Endodermal cell (in vitro differentiated cells): Measurements from ENCODE around the gene CCDC102A. TPM values are rescaled to one million over a fixed set of nuclear protein-coding genes. Genes with fewer than 3 reads are reported as not detected.

Source experiments
- DNase-seq: peaks from one replicate; pipeline ENCODE4 v3.0.0-alpha.2; 2017
- H3K27ac ChIP-seq: 2 replicates; pipeline ENCODE4 v1.5.1; 2013; ENCODE audit warnings: mild to moderate bottlenecking, low read depth, low read length, moderate library complexity
- H3K27me3 ChIP-seq: 2 replicates; pipeline ENCODE4 v1.6.1; 2013; ENCODE audit warnings: mild to moderate bottlenecking, low read length, moderate library complexity; ENCODE audit not compliant: insufficient read depth, control insufficient read depth, poor library complexity, severe bottlenecking
- H3K36me3 ChIP-seq: 2 replicates; pipeline ENCODE4 v1.7.0; 2013; ENCODE audit warnings: mild to moderate bottlenecking, low read length, moderate library complexity; ENCODE audit not compliant: control insufficient read depth, insufficient read depth
- H3K4me1 ChIP-seq: one replicate; pipeline ENCODE4 v1.7.0; 2013; ENCODE audit warnings: low read length; ENCODE audit not compliant: control insufficient read depth, insufficient read depth
- H3K4me3 ChIP-seq: 2 replicates; pipeline ENCODE4 v1.5.1; 2013; ENCODE audit warnings: mild to moderate bottlenecking, low read length, moderate library complexity
- H3K9ac ChIP-seq: 2 replicates; pipeline ENCODE4 v1.6.1; 2013; ENCODE audit warnings: mild to moderate bottlenecking, low read length, moderate library complexity; ENCODE audit not compliant: poor library complexity, severe bottlenecking; ENCODE audit errors: extremely low read depth
- H3K9me3 ChIP-seq: 2 replicates; pipeline ENCODE4 v1.6.1; 2013; ENCODE audit warnings: mild to moderate bottlenecking, low read length, moderate library complexity; ENCODE audit not compliant: control insufficient read depth
- H3K27ac Mint-ChIP-seq: 2 replicates; pipeline ENCODE4 v1.8.0; 2020; ENCODE audit warnings: mixed read lengths
- H3K27me3 Mint-ChIP-seq: 2 replicates; pipeline ENCODE4 v1.8.0; 2021; ENCODE audit warnings: mild to moderate bottlenecking, mixed read lengths; ENCODE audit not compliant: insufficient read depth
- H3K36me3 Mint-ChIP-seq: 2 replicates; pipeline ENCODE4 v1.8.0; 2020; ENCODE audit warnings: low read depth, mixed read lengths
- H3K4me1 Mint-ChIP-seq: 2 replicates; pipeline ENCODE4 v1.8.0; 2020; ENCODE audit warnings: mixed read lengths
- H3K4me3 Mint-ChIP-seq: 2 replicates; pipeline ENCODE4 v1.8.0; 2020; ENCODE audit warnings: mild to moderate bottlenecking, moderate library complexity, mixed read lengths
- H3K9me3 Mint-ChIP-seq: 2 replicates; pipeline ENCODE4 v1.8.0; 2020; ENCODE audit warnings: mild to moderate bottlenecking, mixed read lengths
- WGBS, 2 experiments: methylation state at CpG; one replicate each; pipeline versions ENCODE4 v1.1.5 to v1.1.7; 2013; ENCODE audit warnings: missing lambda C conversion rate in 2 of 2, mixed read lengths in 1 of 2; ENCODE audit not compliant: insufficient coverage in 1 of 2, insufficient read length in 1 of 2; 5-methylcytosine and 5-hydroxymethylcytosine counted together
- long read RNA-seq, 4 experiments: library from polyadenylated mRNA in 2 of 4; library from RNA in 1 of 4; library from capped mRNA in 1 of 4; stranded (forward) in 3 of 4; unstranded in 1 of 4; transcript quantifications; one replicate each; pipeline ENCODE4 v2.0.0, GENCODE V29; 2020 to 2021; ENCODE audit warnings: inconsistent platforms in 1 of 4
- polyA plus RNA-seq, 2 experiments: library from polyadenylated mRNA; stranded (reverse); fragments of 50-300 nt; gene quantifications; one replicate each; pipeline ENCODE4 v1.2.3, GENCODE V29; 2013
- total RNA-seq, 2 donors: library from RNA; stranded (reverse); fragmentation: NEBNext Ultra II Directional in 1 of 2; extraction: Animal tissue kit (Norgen Biotek cat#: 25700) in 1 of 2; gene quantifications; 2 replicates in 1 of 2; 3 replicates in 1 of 2; pipeline ENCODE4 v1.2.1, GENCODE V29; 2021
- TF ChIP-seq, protein P1 (sequence below): fragments of 200-600 bp; sonication (generic); conservative IDR thresholded peaks from 2 replicates; pipeline ENCODE4 v1.5.0; 2021; ENCODE audit warnings: antibody characterized with exemption, mild to moderate bottlenecking

Gene CCDC102A
- 1 to 10 TPM; 6.7 to 9.8 TPM for total RNA-seq
- polyA plus RNA-seq (2013, experiment 1 of 2) = 5.0 TPM
- 5.5 TPM for polyA plus RNA-seq (2013, experiment 2 of 2)
- long read RNA-seq, experiment 1, partial matches to known transcripts = 2 of 2 reads
- long read RNA-seq, experiment 1, other reads (novel, unspliced or antisense) = 0 of 2 reads
- long read RNA-seq, experiment 2, transcript CCDC102A-201 (9 exons, 2,463 nt) = major isoform, 15 of 22 reads
- long read RNA-seq, experiment 2, partial matches to known transcripts = 3 of 22 reads
- long read RNA-seq, experiment 2, other reads (novel, unspliced or antisense) = 4 of 22 reads
- long read RNA-seq, experiment 3, partial matches to known transcripts = 0 of 1 reads
- long read RNA-seq, experiment 3, other reads (novel, unspliced or antisense) = 1 of 1 reads
- long read RNA-seq, experiment 4 = 0 reads

DNA sequence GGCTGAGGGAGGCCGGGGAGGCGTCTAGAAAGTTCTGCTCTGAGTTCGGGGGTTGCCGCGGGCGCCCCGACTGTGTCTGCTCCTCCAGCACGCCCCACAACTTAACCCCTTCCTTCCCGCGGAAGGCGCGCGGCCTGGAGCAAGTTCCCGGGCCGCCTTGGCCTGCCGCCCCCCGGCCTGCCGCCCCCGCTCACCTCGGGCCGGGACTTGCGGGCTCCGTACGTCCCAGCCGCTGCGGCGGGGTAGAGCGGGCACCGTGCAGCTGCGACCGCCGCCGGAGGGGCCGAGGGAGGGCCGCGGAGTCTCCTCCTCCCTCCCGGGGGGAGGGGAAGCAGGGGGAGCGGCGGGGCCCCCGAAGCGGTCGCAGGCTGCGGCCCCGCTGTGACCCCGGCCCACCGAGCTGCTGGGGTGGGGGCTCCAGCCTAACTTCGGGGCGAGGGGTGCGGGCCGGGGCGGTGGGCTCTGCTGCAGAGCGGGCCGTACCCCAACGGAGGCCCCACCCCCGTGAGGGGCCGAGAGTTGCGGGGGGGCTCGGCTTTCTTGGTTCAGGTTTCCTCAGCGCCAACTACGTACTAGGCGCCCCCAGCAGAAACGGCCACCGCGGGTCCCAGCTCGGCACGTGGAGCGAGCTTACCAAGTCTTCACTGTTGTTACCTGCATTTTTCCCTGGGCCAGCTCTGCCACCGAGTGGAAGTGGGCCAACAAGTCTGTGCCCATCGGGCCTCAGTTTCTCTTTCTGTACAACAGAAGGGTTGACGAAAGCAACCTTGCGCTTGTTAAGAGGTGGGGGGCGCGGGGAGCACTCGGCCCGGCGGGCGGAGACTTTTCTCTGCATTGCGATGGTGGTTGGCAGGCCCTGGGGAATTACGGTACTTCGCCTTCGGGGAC lies at the start of gene CCDC102A:
CCDC102A (minus strand) TSS at position 266 of the 888 bp plus-strand sequence. CDS start 7,394 bp downstream, outside the sequence.
- no peaks in the 10 kb centered on the region for H3K36me3 ChIP-seq
- peak within 1 kb of the TSS; percentile 84 for H3K27ac ChIP-seq
- H3K4me3 ChIP-seq = peak within 1 kb of the TSS; percentile 86
- H3K27me3 Mint-ChIP-seq = peaks cover 26% of the 10 kb centered on the region
- no peaks in the 10 kb centered on the region for H3K4me1 ChIP-seq
- peaks cover 41% of the 10 kb centered on the region for H3K4me1 Mint-ChIP-seq
- H3K4me3 Mint-ChIP-seq = peak within 1 kb of the TSS; percentile 67
- TF ChIP-seq, protein P1, sequence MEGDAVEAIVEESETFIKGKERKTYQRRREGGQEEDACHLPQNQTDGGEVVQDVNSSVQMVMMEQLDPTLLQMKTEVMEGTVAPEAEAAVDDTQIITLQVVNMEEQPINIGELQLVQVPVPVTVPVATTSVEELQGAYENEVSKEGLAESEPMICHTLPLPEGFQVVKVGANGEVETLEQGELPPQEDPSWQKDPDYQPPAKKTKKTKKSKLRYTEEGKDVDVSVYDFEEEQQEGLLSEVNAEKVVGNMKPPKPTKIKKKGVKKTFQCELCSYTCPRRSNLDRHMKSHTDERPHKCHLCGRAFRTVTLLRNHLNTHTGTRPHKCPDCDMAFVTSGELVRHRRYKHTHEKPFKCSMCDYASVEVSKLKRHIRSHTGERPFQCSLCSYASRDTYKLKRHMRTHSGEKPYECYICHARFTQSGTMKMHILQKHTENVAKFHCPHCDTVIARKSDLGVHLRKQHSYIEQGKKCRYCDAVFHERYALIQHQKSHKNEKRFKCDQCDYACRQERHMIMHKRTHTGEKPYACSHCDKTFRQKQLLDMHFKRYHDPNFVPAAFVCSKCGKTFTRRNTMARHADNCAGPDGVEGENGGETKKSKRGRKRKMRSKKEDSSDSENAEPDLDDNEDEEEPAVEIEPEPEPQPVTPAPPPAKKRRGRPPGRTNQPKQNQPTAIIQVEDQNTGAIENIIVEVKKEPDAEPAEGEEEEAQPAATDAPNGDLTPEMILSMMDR = no peak
- H3K27ac Mint-ChIP-seq = peak within 1 kb of the TSS; percentile 87
- no peaks in the 10 kb centered on the region for H3K9me3 ChIP-seq
- WGBS, 2 experiments = 0 to 3% methylated on average over 12 to 77 of the region's 81 CpGs
- H3K36me3 Mint-ChIP-seq = no peaks in the 10 kb centered on the region
- H3K9ac ChIP-seq = peak within 1 kb of the TSS; percentile 67
- H3K9me3 Mint-ChIP-seq = no peaks in the 10 kb centered on the region
- H3K27me3 ChIP-seq = no peaks in the 10 kb centered on the region
- DNase-seq = peak; percentile 79

DNA sequence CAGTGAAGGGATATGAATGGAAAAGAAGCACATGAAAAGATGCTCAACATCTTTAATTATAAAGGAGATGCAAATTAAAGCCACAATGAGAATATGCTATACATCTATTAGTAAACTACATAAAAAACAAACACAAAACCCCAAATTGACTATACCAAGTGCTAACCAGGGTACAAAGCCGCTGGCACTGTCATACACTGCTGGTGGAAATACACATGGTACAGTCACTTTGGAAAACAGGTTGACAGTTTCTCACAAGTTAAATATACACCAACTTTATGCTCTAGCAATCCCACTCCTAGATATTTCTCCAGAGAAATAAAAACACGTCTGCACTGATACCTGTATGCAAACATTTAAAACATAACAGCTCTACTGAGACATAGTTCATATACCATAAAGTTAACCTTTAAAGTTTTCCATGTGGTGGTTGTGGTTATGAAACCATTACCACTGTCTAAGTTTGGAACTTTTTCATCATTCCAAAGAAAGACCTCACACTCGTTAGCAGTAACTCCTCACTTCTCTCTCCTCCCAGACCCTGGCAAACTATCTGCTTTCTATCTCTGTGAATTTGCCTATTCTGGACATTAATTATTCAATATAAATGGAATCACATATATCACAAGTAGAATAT lies 48.8 kb upstream of the CCDC102A start:
- H3K9me3 ChIP-seq = no peaks in the 10 kb centered on the region
- TF ChIP-seq, protein P1 = no peak
- Mint-ChIP-seq H3K27ac (no peak overlapping the region), H3K9me3 (peaks cover 8% of the 10 kb centered on the region), H3K36me3 (no peaks in the 10 kb centered on the region), H3K4me3 (no peak overlapping the region), H3K4me1 (no peaks in the 10 kb centered on the region), H3K27me3 (peaks cover 23% of the 10 kb centered on the region)
- DNase-seq = no peak
- no peak overlapping the region for H3K27ac ChIP-seq
- 74 to 90% methylated on average over 2 to 3 of the region's 3 CpGs for WGBS, 2 experiments
- H3K4me1 ChIP-seq = no peaks in the 10 kb centered on the region
- no peak overlapping the region for H3K9ac ChIP-seq
- H3K27me3 ChIP-seq = peaks cover 8% of the 10 kb centered on the region
- H3K4me3 ChIP-seq = no peak overlapping the region
- H3K36me3 ChIP-seq = no peaks in the 10 kb centered on the region

DNA sequence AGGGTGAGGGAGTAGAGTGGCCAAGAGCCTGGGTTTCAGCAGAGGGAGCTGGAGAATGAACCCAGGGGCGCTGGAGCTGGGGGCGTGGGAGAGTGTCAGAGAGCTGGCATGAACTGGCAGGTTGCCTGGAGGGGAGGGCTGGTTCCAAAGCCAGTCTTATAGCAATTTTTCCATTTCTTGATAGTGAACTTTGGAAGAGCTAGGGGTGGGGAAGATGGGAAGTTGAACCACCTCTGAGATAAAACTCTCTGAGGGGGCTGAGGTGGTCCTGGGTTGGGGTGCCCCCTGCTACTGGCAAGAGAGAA lies 42.9 kb upstream of the CCDC102A start:
- Mint-ChIP-seq H3K27me3 (peaks cover 10% of the 10 kb centered on the region), H3K27ac (no peak overlapping the region), H3K9me3 (no peaks in the 10 kb centered on the region), H3K4me1 (no peaks in the 10 kb centered on the region), H3K4me3 (no peak overlapping the region), H3K36me3 (no peaks in the 10 kb centered on the region)
- WGBS, 2 experiments = 83 to 90% methylated on average over 1 to 2 of the region's 2 CpGs
- TF ChIP-seq, protein P1 = no peak
- Histone ChIP-seq H3K4me3 (no peak overlapping the region), H3K27ac (no peak overlapping the region), H3K9ac (no peak overlapping the region), H3K9me3 (no peaks in the 10 kb centered on the region), H3K4me1 (no peaks in the 10 kb centered on the region), H3K27me3 (no peaks in the 10 kb centered on the region), H3K36me3 (no peaks in the 10 kb centered on the region)
- no peak for DNase-seq
